NCI-H345 treated with DMSO at 0.1 percent for 48 hours (cell line): ENCODE data around the gene TOMM20.

Experiments used
- DNase-seq: peaks from one replicate; lab custom pipeline; 2025; ENCODE audit not compliant: unreplicated experiment; lab: John Stamatoyannopoulos, UW

TOMM20 gene

DNA sequence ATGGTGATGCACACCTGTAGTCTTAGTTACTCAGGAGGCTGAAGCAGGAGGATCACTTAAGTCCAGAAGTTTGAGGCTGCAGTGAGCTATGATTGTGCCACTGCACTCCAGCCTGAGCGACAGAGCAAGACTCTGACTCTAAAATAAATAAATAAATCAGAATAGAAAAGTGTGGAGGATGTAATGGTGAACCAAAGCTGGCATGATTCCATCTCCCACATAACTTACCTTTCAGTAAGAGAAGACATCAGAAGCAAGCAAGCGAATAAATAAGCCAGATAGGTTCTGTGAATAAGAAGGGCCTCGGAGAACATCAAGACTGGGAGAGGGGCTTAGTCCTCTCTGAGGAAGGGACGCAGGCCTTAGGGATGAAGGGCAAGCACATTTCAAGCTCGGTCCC is 59.5 kb downstream of the TOMM20 start:
- no peak for DNase-seq

DNA sequence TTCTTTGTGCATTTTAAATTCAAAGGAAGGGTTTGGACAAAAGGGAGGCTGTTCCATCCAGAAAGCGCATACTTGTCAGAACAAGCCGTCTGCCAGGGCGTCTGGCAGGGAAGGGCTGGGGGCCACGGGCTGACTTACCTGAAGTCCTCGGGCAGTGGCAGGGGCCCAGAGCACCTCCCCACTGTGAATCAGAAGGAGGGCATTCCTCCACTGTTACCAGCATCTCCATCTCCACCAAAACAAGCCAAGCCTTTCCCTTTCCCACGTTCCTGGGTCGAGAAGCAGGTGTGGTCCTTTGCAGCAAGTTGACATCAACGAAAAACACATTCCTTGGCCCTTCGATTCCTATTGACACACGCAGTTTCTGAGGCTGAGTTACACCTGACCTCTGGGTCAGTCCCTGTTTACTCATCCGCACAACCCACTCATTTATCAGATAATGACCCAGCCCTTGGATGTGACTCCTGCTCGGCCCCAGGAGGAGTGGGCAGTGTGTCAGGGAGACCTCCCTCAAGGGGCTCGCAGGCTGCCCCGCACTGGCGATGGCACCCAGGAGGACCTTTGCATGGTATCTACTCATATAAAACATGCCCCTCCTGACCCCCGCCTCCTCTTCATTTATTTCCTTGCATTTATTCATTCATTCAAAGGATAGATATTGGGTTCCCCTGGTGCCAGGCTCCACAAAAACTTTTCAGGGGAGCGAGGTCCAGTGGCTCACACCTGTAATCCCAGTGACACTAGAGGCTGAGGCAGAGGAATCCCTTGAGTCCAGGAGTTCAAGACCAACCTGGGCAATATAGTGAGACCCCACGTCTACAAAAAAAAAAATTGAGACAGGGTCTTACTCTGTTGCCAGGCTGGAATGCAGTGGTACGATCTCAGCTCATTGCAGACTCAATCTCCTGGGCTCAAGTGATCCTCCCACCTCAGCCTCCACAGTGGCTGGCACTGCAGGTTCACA is 60.2 kb downstream of the TOMM20 start:
- DNase-seq = no peak

DNA sequence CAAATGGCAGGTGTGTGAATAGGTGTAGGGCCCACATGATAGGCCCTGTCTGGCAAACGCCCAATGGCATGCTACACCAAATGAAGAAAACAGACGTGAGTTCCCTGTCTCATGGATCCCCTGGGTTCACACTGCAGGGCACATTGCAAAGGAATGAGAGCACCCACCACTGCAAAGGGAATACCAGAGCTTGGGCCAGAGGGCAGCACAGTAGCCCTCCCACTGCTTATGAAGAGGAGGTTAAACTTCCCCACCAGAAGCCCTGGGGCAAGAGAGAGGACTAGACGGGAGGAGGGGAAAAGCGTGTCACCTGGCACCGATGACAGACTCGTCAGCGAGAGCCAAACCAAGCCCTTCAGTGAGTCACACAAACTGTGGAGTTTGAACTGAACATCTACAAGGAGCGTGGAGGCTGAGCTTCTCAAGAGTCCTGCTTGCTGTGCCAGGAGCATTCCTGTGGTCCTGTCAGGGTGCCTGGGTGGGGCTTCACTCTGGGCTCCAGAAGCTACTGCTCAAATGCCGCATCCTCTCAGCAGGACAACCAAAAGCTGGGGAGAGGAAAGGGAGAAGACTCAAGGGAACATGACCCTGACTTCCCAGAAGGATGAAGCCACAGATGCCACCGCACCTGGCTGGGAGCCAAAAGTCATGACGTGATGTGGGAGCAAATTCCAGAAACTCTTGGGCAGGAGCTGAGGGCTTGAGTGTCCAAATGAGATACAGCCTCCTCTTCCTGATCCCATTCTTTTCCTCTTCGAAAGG is 61.1 kb downstream of the TOMM20 start:
- DNase-seq = no peak

DNA sequence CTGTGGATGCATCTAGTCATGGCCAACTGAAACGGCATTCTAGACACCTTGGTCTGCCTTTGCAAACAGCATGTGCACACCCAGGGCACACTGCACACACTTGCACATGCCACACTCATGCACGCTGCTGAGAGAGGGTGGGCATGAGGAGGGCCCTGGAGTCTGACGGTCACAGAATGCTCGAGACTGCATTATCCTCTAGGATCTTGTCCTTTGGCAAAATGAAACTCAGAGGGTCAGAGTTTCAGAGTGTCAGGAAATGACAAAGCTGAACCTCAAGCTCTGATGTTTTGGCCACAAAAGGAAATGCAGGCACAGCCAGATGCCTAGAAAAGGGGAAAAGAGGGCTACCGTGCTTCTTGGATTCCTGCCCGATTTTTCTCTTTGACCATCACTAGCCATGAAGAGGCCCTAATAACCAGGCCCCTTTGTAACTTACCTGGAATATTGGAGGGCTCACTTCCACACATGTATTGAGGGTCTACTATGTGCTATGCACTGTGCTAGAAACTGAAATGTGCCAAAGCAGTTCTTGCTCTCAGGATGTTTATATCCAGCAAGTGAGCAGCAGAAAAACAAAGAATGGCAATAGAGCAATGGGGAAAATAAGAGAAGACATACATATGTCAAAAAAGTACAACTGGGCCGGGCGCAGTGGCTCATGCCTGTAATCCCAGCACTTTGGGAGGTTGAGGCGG is 65.4 kb downstream of the TOMM20 start:
- DNase-seq = no peak

DNA sequence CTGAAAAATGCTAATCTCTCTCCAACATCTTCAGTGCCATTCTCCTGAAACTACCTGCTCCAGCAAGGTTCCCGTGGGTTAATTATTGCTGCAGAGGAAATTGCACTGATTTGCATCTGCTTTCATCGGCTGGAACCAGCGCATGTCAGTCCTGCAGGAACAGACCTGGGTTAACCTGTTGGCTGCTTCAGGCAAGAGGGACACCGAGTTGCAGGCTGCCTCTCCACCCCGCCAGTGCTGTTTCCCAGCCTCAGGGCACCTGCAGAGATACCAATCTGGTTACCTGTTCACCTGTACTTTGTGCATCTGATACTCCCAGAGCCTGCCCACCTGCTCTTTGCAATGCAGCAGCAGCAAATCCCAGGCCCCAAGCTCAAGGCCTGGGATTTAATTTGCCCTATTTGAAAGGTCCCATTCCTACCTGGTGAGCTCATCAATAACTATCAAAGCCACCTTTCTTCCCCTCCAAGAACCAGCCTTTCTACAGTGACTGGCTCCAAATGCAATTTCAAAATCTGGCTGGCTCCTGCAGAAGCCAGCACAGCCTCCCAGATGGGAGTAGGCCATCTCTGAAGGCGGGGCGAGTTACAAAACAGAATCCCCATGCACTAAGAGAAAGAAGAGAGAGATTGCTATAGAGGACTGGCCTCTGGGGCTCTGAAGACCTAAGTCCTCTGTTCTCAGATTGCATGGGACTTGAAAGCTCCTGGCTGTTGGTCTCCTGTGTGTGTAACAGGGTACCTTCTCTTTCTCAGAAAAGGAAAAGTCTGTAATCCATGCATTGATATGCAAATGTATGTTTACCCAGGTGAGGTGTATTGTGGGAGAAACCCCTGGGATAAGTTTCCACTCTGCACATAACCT is 67.8 kb downstream of the TOMM20 start:
- DNase-seq = peak; percentile 41
